Lower lobe of right lung (tissue), 2 donors: ENCODE data around the gene MED8. TPM values are rescaled to one million over a fixed set of nuclear protein-coding genes. Genes with fewer than 3 reads are reported as not detected.

Experiments used
- ATAC-seq, 2 donors: fragments of 200-7000 bp; cut with Tn5 transposase; one replicate each; pipeline ENCODE4 v1.9.1; 2020 to 2022; ENCODE audit warnings: mild to moderate bottlenecking in 2 of 2, moderate library complexity in 2 of 2
- DNase-seq: peaks from one replicate; pipeline ENCODE4 v3.0.0-alpha.2; 2020
- H3K27ac ChIP-seq: fragments of 200-600 bp; one replicate; pipeline ENCODE4 v1.8.0; 2022
- H3K27me3 ChIP-seq: fragments of 200-600 bp; one replicate; pipeline ENCODE4 v1.8.0; 2022; ENCODE audit warnings: low read depth
- H3K36me3 ChIP-seq: fragments of 200-600 bp; one replicate; pipeline ENCODE4 v1.8.0; 2022; ENCODE audit warnings: mild to moderate bottlenecking
- H3K4me1 ChIP-seq: fragments of 200-600 bp; one replicate; pipeline ENCODE4 v1.8.0; 2022
- H3K4me3 ChIP-seq: fragments of 200-600 bp; one replicate; pipeline ENCODE4 v1.8.0; 2022; ENCODE audit warnings: mild to moderate bottlenecking
- H3K9me3 ChIP-seq: fragments of 200-600 bp; one replicate; pipeline ENCODE4 v1.8.0; 2022
- intact Hi-C: fragments of 100-400 bp; cut with DNase I; formaldehyde crosslinking; loops from one replicate; pipeline ENCODE4 v1.11.0; 2022
- microRNA-seq: library from miRNA; unstranded; fragments of <30 nt; microRNA quantifications from one replicate; pipeline ENCODE4 v1.2.0, GENCODE V29; 2020; ENCODE audit warnings: borderline number of aligned reads
- total RNA-seq: library from RNA; stranded (reverse); fragmentation: NEBNext Ultra II Directional; extraction: Animal tissue kit (Norgen Biotek cat#: 25700); gene quantifications from one replicate; pipeline ENCODE4 v1.2.1, GENCODE V29; 2021
- TF ChIP-seq, protein P1 (sequence below): fragments of 200-600 bp; IDR thresholded peaks from one replicate; pipeline ENCODE4 v1.8.0; 2022; ENCODE audit warnings: antibody characterized with exemption, mild to moderate bottlenecking
- donor health status: DM: no; HTN: yes; CAD: no; lungs with severe emphysema.

Gene MED8
- total RNA-seq, 1 donor from 2014 or later, result 35.4 TPM

DNA sequence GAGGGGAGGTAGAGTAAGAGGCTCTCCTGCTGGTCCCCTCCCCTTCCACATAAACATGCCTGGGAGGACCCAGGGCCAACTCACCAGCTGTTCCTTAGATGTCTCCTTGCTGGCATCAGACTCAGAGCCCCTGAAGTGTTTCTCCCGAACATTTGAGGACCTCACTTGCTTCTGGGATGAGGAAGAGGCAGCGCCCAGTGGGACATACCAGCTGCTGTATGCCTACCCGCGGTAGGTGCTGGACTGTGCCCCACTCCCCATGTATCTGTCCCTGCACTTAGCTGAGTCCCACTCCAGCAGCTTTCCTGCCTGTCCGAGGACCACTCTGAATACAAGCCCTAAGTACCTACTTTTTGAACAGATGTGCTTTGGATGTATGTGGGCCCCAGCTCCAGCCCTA, 51.6 kb downstream of the MED8 start:
- no peak for DNase-seq
- no peaks in the 10 kb centered on the region for H3K36me3 ChIP-seq
- H3K4me3 ChIP-seq, result no peak overlapping the region
- H3K4me1 ChIP-seq, result no peaks in the 10 kb centered on the region
- no peak for ATAC-seq
- no peaks in the 10 kb centered on the region for H3K27me3 ChIP-seq
- TF ChIP-seq, protein P1, sequence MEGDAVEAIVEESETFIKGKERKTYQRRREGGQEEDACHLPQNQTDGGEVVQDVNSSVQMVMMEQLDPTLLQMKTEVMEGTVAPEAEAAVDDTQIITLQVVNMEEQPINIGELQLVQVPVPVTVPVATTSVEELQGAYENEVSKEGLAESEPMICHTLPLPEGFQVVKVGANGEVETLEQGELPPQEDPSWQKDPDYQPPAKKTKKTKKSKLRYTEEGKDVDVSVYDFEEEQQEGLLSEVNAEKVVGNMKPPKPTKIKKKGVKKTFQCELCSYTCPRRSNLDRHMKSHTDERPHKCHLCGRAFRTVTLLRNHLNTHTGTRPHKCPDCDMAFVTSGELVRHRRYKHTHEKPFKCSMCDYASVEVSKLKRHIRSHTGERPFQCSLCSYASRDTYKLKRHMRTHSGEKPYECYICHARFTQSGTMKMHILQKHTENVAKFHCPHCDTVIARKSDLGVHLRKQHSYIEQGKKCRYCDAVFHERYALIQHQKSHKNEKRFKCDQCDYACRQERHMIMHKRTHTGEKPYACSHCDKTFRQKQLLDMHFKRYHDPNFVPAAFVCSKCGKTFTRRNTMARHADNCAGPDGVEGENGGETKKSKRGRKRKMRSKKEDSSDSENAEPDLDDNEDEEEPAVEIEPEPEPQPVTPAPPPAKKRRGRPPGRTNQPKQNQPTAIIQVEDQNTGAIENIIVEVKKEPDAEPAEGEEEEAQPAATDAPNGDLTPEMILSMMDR, result no peak
- no peaks in the 10 kb centered on the region for H3K9me3 ChIP-seq
- intact Hi-C loops, result no loop called here
- no peak overlapping the region for H3K27ac ChIP-seq

DNA sequence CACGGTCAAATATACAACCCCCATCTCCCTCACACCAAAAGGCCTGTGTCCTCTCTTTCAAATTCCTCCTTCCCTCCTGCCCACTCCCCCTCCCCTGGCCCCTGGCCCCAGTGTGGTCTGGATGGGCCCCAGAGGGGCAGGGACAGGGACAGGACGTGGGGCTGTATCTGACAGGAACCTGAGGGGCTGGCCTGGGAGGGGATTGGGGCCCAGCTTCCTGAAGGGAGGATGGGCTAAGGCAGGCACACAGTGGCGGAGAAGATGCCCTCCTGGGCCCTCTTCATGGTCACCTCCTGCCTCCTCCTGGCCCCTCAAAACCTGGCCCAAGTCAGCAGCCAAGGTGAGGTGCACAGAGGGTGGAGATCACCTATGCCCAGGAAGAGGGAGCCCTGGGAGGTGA, 52.0 kb downstream of the MED8 start, which contains the start of gene MPL:
Gene MPL, plus strand, starts transcription at position 231 of the 400 bp plus-strand sequence. Its CDS starts 31 bp downstream, at position 262.
- no peaks in the 10 kb centered on the region for H3K27me3 ChIP-seq
- H3K4me3 ChIP-seq, result no peak within 1 kb of the TSS
- TF ChIP-seq, protein P1, result no peak
- no peaks in the 10 kb centered on the region for H3K36me3 ChIP-seq
- intact Hi-C loops, result no loop called here
- H3K9me3 ChIP-seq, result no peaks in the 10 kb centered on the region
- no peak within 1 kb of the TSS for H3K27ac ChIP-seq
- no peaks in the 10 kb centered on the region for H3K4me1 ChIP-seq
- no peak for DNase-seq
- ATAC-seq, result peak in 1 of 2 donors; percentile 7

DNA sequence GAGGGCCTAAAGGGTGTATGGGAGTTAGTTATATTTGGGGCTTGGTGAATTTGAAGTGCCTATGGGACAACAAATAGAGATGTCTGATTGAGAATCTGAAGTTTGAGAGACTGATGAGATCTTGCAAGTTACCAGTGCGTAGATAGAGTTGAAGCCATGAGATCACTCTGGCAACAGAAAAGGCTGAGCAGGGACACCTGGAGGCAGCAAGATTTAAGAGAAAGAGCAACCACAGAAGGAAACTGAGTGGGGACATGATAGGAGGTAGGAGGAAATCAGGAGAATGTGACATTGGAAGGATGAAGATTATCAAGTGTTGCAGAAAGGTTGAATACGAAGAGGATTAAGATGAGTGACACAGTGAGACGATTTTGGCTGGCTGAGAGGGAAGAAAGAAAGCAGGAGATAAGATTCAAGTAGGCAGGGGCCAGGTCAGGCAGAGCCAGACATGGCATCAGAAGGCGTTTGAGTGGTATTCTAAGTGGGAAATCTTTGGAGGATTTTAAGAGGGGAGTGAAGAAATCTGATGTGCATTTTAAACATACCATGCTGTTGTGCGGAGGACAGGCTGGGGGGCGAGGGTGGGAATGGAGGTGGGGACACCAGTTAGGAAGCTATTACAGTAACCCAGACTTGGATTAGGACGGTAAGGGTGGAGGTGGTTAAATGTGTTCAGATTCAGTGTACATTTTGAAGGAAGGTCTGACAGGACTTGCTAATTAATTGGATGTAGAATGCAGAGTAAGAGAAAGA, 55.0 kb downstream of the MED8 start:
- DNase-seq (no peak), ATAC-seq (no peak)
- intact Hi-C loops, result no loop called here
- Histone ChIP-seq H3K27me3 (no peaks in the 10 kb centered on the region), H3K4me3 (no peak overlapping the region), H3K36me3 (no peaks in the 10 kb centered on the region), H3K4me1 (peaks cover 10% of the 10 kb centered on the region), H3K9me3 (no peaks in the 10 kb centered on the region), H3K27ac (no peak overlapping the region)
- TF ChIP-seq, protein P1, result no peak

Small RNAs within 50 kb of the gene (microRNA-seq; reads per million reads assigned to microRNA genes)
- 2.0 reads per million for gene MIR6734

Other genes starting within 250 kb of the MED8 start
- 29.3 TPM for gene EBNA1BP2, start 217.5 kb downstream of the MED8 start, total RNA-seq
- gene CFAP57, start 217.5 kb downstream of the MED8 start, total RNA-seq, result 4.1 TPM
- 197 TPM for gene TMEM125, start 119.8 kb downstream of the MED8 start, total RNA-seq
- gene C1orf210, start 104.2 kb downstream of the MED8 start, total RNA-seq, result 19.1 TPM
- 48.5 TPM for gene TIE1, start 88.8 kb downstream of the MED8 start, total RNA-seq
- gene MPL, start 52.0 kb downstream of the MED8 start, total RNA-seq, result 0.65 TPM
- gene CDC20, start 30.8 kb downstream of the MED8 start, total RNA-seq, result 2.4 TPM
- 99.8 TPM for gene ELOVL1, start 21.8 kb downstream of the MED8 start, total RNA-seq
- gene SZT2, start 99 bp upstream of the MED8 start, total RNA-seq, result 71.5 TPM
- gene HYI, start 64.1 kb upstream of the MED8 start, total RNA-seq, result 67.7 TPM
- gene PTPRF, start 141.1 kb upstream of the MED8 start, total RNA-seq, result 176 TPM